ENCODE data around the gene IL11.
"Not testable (repeated sequence)": the region's sequence is repeated elsewhere in the genome, so short reads cannot be mapped to it uniquely, and the experiment has no call there.

Gene IL11

DNA sequence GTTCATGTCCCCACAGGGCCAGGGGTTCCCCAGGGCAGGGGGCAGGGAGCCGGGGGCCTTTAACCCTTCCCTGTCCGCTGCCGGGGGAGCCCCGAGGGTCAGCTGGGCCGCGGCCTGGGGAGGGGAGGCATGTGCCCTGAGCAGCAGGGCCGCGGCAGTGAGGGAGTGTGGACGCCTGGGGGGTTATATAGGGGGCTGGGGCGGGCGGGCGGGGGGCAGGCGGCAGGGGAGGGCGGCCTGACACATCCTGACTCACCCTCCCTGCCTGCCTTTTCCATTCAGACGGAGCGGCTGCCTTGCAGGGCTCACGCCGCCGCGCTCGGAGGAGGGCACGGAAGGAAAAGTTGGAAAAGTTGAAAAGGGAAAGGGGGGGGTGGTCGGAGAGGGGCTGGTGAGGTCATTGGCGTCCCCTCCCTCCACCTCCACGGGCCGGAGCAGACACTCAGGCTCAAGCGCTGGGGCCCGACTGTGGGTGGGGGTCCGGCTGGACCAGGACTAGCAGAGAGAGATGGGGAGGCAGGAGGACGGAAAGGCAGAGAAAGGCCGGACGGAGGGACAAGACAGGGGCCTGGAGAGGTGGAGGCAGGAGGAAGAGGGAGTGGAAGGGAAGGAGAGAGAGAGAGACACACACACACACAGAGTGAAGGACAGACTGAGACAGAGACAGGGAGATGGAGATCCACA is at the start of gene IL11:
Gene IL11 (minus strand): TSS at position 159 of the 684 bp plus-strand sequence. CDS start 153 bp downstream, at position 6.
- DNase-seq (ENCODE audit: low spot score): no peak

DNA sequence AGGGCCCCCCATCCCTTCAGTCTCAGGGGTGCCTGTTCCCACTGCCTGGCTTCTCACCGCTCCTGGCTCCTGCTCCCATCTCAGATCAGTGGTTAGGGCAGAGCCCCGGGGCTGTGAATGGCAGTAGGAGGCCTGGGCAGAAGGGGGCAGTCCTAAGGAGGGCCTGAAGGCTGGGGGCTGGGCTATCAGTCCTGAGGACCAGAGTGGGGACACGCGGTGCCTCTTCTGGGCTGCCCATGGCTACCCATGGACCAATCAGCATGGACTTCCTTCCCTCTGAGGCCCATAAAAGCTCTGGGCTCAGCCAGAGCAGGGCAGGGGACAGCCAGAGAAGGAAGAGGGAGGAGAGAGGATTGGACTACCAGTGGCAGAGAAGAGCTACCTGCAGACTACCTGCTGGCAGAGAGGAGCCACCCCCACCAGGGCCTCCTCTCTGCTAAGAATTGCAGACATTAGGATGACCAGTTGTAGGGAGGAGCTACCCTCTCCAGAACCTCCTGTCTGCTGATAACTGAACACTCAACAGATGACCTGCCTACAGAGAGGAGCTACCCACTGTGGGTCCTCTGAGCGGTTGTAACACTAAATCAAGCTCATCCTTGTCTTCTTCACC is 49.5 kb upstream of the IL11 start:
- DNase-seq (ENCODE audit: low spot score): no peak

DNA sequence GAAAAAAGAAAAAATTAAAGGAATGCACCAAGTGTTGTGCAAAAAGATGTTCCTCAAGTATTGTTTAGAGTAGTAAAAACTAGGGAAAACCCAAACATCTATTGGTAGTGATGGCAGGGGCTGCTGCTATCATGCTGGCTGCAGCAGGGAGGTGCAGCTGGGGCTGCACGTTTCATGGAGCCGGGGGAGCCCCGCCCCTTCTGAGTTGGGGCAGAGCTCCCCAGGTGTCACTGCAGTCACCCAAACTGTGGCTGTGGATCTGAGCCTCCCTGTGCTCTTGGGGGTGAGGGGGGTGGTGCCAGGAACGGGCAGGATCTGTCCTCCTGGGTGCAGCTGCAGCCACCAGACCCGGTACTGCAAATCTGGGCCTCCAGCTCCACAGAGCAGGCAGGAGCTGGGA is 48.8 kb upstream of the IL11 start:
- DNase-seq (ENCODE audit: low spot score): no peak

DNA sequence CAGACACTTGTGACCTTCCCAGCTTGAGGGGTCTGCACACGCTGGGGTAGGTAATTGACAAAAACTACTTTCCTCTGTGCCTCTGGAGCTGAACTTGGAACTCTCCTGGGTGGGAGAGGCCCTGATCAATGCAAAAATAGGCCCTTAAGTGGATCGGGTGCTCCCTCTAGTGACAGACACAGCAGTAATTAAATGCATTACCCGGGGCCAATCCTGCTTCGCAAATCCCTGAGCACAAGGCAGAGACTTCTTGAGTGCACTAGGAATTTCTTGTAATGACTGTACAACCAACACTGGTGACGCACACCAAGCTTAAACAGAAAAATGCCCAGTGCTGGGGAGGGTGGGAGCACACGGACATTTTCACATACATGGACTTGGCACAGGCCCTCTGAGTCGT is 47.9 kb upstream of the IL11 start:
- peak; percentile 60 for DNase-seq (ENCODE audit: low spot score)

DNA sequence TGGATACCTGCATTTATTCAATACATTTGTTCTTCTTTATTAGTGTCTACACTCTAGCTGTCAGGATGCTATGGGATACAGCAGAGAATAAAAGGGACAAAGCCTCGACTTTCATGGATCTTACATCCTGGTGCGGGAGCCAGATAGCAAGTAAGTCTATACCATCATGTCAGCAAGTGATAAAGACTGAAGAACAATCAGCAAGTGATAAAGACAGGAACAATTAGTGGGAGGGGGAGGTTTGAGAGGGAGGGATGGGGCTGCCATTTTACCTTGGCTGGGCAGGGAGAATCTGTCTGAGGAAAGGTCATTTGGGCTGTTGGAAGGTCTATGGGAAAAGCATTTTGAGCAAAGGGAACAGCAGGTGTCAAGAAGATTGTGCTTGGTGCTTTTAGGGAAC is 39.9 kb upstream of the IL11 start:
- DNase-seq (ENCODE audit: low spot score): no peak

DNA sequence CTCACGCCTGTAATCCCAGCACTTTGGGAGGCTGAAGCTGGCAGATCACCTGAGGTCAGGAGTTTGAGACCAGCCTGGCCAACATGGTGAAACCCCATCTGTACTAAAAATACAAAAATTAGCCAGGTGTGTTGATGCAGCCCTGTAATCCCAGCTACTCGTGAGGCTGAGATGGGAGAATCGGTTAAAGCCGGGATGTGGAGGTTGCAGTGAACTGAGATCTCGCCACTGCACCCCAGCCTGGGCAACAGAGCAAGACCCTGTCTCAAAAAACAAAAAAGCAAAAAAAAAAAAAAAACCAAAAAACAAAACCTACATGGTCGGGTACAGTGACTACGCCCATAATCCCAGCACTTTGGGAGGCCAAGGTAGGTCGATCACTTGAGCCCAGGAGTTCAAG is 38.9 kb upstream of the IL11 start:
- DNase-seq (ENCODE audit: low spot score): not testable (repeated sequence)

DNA sequence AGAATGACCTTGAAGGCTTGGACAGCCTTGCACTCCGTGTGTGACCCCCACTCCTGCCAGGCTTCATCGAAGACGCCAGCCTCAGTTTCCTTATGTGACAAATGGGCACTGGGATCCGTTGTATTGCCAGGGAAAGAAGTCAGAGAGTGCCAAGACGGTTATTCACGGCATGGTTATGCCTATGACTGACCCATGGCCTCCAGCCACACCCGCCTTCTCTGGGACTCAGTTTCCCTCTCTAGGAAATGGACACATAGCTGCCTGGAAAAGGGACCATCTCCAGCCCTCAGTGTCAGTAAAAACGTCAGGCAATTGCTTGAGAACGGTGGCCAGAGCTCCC is 38.2 kb upstream of the IL11 start:
- no peak for DNase-seq (ENCODE audit: low spot score)

DNA sequence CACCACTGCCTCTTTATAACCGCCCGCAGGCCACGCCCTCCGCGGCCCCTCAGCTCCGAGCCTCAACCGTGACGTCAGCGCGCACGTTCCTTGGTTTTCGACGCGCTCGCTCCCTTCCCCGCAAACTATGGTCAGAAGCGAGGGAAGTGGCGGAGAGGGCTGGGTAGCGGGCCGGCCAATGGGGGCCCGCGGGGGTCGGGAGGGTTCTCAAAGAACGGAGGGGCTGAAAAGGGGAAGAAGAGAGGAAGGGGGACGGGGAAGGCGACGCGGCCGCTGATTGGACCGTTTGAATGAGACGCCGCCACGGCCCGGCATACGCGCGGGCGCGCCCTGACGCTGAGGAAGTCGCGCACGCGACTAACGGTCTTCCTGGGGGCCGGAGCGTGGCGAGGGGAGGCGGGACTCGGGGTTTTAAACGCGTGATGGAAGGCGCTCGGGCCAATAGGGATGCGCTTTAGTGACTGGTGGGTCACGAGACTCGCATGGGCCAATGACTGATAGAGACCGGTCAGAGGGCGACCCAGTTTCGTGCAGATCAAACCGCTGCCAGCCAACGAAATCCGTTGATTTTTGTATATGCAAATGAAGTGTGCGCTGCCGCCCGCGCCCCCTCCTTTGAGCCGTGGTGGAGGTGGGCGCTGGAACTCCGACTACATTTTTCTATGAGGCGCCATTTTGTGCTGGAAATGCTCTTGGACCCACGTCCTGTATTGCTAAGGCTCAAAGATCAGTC is 37.7 kb upstream of the IL11 start:
- peak; percentile 98 for DNase-seq (ENCODE audit: low spot score)

DNA sequence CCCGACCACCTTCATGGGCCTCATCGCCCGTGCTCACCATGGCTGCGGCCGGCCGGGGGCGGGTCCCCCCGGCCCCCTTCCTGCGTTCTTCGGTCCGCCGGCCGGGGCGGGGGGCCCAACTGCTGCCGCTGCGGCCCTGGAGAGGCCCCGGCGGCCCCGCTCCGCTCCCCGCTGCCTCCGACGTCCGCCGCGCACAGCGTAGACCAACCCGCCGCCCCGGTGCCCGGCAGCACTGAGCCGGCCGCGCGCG is 37.2 kb upstream of the IL11 start, which contains the start of gene UBE2S:
Gene UBE2S (minus strand): TSS at position 239 of the 250 bp plus-strand sequence. CDS start 199 bp downstream, at position 40.
- not testable (repeated sequence) for DNase-seq (ENCODE audit: low spot score)

DNA sequence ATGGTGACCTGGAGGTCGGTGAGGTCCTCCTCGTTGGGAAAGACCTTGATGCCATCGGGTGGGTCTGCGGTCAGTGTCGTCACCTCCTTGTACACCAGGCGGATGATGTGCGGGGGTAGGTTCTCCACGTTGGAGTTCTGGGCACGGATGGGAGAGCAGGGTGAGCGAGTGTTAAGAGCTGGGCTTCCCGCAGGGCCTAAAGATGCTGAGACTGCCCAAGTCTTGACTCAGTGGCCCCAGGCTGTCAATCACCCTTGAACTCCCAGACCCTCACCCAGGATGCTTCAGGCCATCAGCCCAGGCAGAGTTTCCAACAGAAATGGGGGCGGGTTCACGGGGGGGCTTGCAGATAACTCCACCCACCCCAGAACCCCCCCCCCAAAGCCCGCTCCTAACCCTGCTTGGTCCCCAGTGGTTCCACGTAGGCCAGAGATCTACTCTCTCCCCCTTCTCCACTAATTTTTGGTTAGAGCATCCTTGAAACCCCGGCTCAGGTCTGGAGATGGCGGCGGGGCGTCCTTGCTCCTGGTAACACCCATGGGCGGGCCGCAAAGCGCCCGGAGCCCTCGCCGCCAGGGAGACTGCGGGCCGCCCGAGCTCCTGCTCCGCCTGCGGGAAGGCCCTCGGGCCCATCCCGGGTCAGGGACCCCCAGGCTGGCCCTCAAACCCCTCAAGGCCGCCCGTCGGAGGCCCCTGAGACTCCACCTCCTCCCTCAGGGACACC is 36.7 kb upstream of the IL11 start:
- peak; percentile 12 for DNase-seq (ENCODE audit: low spot score)

DNA sequence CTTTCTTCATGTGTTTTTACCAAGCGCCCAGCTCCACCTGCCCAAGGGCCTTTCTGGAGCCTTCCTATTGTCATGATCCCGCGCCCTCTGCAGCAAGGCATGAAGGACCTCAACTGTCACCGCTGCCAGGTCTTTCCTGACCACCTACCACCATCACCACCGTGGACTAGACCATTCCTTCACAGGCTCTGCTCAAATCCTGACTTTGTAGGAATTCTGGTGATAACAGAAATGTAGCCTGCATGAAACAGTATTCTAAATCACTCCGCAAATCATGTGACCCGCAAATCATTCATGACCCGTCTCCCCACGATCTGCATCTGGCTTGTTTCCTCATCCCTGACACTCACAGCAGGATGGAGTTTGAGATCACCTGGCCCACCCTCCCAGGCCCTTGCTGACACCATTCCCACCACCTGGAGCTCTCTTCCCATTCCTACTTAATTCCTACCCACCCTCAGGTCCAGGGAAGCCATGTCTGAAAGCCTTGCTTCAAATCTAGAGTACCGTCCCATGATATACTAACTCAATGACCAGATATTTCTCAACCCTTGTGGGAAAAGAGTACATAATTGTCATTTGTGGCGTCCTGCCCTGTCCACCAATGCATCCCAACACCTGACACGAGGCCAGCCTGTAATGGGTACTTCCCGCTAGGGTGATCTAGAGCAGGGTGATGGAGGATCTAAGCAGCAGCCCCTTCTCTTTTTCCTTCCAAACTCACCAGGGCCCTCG is 36.0 kb upstream of the IL11 start:
- no peak for DNase-seq (ENCODE audit: low spot score)

DNA sequence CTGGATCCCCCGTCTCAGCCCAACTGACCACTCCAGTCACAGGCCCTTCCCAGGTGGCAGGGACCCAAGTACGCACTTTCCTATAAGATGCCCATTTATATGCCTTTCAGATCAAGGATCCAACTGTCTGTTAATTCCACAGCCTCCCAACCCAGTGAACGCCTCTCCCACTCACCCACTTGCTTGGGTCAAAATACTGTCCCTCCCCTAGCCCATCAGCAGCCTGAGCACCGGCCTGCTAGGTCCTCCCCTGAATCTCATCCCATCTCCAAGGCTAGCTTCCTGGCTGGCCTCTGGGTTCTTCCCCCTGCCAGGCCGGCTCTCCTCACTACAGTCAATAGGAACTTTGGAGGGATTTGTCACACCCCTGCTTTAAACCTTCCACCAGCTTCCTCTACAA is 35.4 kb upstream of the IL11 start:
- no peak for DNase-seq (ENCODE audit: low spot score)

DNA sequence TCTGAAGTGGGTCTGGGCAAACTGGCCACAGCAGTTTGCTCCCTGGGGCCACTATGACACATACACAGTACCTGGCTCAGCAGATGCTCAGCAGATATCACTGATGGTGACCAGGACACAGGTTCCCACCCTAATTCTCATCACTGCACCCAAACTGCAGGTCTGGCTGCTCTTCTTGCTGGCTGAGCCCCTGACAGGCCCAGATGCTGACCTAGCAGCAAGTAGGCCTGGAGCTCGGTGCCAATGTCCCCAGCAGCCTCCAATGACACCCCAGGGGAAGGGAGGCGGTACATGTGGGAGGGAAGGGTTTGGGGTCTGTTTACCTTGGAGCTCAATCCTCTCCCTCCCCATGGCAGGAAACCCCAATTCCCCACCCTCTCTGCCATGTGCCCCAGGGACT is 32.2 kb upstream of the IL11 start:
- no peak for DNase-seq (ENCODE audit: low spot score)

DNA sequence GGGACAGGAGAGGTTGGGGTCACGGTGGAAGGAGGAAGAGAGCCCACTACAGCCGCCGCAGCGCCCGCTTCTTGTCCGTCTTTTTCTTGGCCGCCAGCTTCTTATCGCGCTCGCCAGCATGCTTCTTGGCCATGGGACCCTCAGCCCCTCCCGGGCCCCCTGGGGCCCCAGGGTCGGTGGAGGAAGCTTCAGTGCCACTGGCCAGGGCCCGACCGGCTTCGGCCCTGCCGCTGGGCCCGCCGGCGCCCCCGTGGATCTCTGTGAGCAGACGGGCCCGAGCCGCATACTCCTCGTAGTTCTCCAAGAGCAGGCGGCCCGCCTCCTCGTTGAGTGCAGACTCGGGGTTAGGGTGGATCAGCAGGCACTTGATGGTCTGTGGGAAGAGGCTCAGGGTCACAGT is 31.1 kb upstream of the IL11 start:
- not testable (repeated sequence) for DNase-seq (ENCODE audit: low spot score)

DNA sequence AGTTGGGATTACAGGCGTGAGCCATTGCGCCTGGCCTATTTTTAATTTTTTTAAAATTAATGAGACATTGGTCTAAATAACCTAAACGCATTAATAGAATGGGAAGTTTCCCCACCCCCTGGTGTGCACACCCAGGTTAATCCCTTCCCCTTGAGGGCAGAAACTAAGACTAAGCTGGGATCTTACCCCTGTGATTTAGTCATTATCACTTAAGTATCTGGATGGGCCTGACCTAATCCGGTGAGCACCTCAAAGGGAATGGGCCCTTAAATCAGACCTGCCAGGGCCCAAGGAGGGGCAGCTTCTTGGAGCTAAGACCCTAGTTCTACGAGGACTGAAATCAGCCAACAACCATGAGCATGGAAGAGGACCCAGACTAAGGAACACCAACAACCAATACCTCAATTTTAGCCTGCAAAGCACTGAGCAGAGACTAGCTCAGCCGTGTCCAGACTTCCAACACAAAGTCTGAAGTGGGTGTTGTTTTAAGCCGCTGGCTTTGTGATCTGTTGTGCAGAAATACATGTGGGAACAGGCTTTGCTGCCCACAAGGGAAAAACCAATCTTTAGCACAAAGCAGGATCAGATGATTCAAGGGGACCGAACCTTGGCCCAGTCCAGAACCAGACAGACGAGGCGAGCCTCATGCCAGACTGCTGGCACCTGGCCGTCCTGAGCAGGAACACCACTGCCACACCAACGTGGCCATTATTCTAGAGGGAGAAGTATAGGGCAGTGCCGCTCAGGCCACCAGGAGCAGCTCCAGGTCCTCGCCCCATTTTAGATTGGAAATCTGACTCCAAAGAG is 30.2 kb upstream of the IL11 start:
- DNase-seq (ENCODE audit: low spot score): no peak

DNA sequence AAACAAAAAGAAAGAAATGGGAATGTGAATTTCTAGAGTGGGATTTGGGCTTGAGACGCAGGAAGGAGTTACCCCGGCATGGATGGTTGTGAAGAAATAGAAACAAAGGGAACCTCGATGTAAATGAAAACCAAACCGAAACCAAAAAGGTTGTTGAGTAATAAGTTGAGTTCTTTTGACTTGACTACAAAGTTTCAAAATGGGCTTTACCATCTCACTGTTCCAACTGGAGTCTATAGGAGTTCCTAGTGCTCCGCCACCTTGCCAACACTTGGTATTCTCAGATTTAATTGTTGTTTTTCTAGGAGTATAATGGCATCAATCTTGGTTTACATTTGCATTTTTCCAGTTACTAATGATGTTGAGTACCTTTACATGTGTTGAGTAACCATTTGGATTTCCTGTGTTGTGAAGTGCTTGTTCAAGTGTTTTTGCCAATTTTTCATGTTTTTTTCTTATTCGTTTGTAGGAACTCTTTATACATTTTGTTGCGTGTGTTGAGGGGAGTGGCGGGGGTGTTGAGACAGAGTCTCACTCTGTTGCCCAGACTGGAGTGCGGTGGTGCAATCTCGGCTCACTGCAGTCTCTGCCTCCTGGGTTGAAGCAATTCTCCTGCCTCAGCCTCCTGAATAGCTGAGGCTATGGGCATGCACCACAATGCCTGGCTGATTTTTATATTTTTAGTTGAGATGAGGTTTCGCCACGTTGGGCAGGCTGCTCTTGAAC is 28.1 kb upstream of the IL11 start:
- DNase-seq (ENCODE audit: low spot score): no peak

DNA sequence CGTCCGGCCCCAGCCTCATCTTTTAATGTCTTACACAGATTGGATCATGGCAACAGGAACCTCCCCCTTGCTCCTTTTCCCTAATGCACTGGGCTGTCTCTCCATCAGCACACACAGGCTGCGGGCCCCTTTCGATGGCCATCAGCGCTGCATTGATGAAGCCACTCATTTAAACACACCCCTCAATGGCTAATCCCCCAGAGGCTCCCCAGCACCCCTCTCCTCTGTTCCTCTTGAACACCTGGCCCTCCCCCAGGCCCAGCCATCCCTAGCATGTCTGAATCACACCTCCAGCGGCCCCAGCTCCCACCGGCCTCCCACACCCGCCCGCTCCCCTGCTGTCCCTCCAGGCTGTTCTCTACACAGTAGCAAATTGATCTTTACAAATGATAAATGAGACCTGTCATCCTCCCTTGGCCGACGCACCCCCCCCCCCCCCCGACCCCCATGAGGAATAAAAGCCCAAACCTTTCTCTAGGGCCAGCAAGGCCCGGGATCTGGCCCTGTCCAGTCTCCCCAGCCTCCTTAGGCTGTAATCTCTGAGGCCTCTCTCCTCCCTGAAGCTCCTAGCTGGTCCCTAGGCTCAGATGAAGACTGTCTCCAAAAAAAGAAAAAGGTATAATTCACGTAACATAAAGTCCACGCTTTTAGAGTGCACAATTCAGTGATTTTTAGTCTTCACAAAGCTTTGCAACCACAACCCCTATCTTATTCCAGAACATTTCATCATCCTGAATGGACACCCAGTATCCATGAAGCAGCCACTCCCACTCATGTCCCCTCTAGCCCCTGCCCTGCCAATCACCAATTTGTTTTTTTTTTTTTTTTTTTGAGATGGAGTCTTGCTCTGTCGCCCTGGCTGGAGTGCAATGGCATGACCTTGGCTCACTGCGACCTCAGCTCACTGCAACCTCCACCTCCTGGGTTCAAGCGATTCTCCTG is 22.8 kb upstream of the IL11 start:
- DNase-seq (ENCODE audit: low spot score): no peak

DNA sequence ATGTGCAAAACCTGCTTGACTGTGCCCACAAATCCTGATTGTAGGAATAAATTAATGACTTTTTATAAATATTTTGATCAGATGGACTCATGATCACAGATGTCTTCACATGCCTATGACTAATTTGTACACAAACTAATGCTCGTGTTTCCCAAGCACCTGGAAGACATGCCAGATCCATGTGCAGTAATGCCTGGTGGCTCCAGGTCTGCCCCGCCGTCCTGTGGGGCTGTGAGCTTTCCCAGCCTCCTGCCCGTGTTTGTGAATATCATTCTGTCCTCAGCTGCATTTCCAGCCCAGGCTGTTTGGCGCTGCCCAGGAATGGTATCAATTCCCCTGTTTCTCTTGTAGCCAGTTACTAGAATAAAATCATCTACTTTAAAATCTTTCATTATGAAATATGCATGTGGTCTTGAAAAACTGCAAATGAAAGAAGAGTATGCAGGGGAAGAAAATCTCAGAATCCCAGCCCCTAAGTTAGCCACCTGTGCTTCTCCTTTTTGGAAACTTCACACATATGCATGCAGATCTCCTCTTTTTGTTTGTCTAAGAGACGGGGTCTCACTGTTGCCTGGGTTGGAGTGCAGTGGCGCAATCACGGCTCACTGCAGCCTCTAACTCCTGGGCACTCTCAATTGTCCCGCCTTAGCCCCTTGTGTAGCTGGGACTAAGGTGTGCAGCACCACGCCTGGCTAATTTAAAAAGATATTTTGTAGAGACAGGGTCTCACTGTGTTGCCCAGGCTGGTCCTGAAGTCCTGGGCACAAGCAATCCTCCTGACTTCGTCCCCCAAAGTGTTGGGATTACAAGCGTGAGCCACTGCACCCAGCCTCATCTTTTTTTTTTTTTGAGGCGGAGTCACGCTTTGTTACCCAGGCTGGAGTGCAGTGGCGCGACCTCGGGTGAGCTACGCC is 21.7 kb upstream of the IL11 start:
- DNase-seq (ENCODE audit: low spot score): no peak
